Breast epithelium (tissue), 3 donors: ENCODE measurements around the gene SLC15A3.

ENCODE experiments used
- POLR2A ChIP-seq: fragments of 450-650 bp; IDR thresholded peaks from one replicate; pipeline ENCODE4 v1.6.1; 2016; ENCODE audit warnings: antibody characterized with exemption, mild to moderate bottlenecking, moderate library complexity
- POLR2AphosphoS5 ChIP-seq, 3 donors: sonication (generic); formaldehyde crosslinking; IDR thresholded peaks; one replicate each; pipeline ENCODE4 v1.6.1; 2017; ENCODE audit warnings: antibody characterized with exemption in 3 of 3
- TF ChIP-seq, protein P1 (sequence below), 3 donors: fragments of 450-650 bp; IDR thresholded peaks; one replicate each; pipeline ENCODE4 v1.5.1; 2016 to 2017; ENCODE audit warnings: antibody characterized with exemption in 3 of 3, mild to moderate bottlenecking in 3 of 3, moderate library complexity in 3 of 3

DNA sequence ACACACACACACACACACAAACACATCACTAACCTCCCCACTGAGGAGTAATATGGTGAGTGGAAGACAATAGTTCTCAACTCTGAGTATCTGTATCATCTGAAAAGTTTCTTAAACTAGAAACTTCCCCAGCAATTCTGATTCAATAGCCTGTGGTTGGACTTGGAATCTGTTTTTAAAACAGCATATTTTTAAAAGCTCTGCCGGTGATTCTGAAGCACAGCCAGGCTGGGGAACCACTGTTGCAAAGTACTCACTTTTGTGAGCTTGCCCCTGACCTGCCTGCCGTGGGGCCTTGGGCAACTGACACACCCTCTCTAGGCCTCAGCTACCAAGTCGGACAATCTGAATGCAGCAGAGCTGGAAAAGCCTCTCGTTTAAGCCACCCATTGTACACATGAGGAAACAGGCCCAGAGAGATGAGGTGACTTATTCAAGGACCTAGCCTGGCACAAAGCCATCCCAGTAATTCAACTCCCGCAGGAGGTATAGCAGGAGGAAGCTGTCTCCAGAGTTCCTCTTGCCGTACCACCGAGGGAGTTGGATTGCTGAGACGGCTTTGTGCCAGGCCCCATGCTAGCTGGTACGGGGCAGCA is 8.9 kb downstream of the SLC15A3 start:
- TF ChIP-seq, protein P1, sequence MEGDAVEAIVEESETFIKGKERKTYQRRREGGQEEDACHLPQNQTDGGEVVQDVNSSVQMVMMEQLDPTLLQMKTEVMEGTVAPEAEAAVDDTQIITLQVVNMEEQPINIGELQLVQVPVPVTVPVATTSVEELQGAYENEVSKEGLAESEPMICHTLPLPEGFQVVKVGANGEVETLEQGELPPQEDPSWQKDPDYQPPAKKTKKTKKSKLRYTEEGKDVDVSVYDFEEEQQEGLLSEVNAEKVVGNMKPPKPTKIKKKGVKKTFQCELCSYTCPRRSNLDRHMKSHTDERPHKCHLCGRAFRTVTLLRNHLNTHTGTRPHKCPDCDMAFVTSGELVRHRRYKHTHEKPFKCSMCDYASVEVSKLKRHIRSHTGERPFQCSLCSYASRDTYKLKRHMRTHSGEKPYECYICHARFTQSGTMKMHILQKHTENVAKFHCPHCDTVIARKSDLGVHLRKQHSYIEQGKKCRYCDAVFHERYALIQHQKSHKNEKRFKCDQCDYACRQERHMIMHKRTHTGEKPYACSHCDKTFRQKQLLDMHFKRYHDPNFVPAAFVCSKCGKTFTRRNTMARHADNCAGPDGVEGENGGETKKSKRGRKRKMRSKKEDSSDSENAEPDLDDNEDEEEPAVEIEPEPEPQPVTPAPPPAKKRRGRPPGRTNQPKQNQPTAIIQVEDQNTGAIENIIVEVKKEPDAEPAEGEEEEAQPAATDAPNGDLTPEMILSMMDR (IDR thresholded peaks at IDR 0.05) = no peak
- no peak for TF ChIP-seq POLR2A
- no peak for TF ChIP-seq POLR2AphosphoS5 (IDR thresholded peaks at IDR 0.05)
